MM.1S (cell line): ENCODE data around the gene SERPINB6.

Source experiments
- DNase-seq: peaks from one replicate; pipeline ENCODE4 v3.0.0-alpha.2; 2015
- H2AFZ ChIP-seq: fragments of 300-600 bp; sonication (generic); 2 replicates; pipeline ENCODE4 v1.6.0; 2016; ENCODE audit warnings: antibody characterized with exemption, low read length
- H3F3A ChIP-seq: fragments of 300-600 bp; sonication (generic); 2 replicates; pipeline ENCODE4 v1.6.1; 2016; ENCODE audit warnings: mild to moderate bottlenecking, antibody characterized with exemption, low read length, moderate library complexity, mixed read lengths; ENCODE audit not compliant: insufficient read depth
- H3K27ac ChIP-seq: fragments of 300-600 bp; sonication (generic); 2 replicates; pipeline ENCODE4 v1.5.1; 2016; ENCODE audit warnings: mild to moderate bottlenecking, low read length
- H3K27me3 ChIP-seq: fragments of 300-600 bp; sonication (generic); replicated peaks from 2 replicates; pipeline ENCODE4 v1.6.0; 2016; ENCODE audit warnings: low read length; ENCODE audit not compliant: insufficient read depth
- H3K36me3 ChIP-seq: fragments of 300-600 bp; sonication (generic); replicated peaks from 2 replicates; pipeline ENCODE4 v1.6.1; 2016; ENCODE audit warnings: mild to moderate bottlenecking, low read length, mixed read lengths; ENCODE audit not compliant: insufficient read depth
- H3K4me1 ChIP-seq: fragments of 300-600 bp; sonication (generic); 2 replicates; pipeline ENCODE4 v1.6.1; 2016; ENCODE audit warnings: low read length, mixed read lengths
- H3K4me2 ChIP-seq: fragments of 300-600 bp; sonication (generic); 2 replicates; pipeline ENCODE4 v1.6.0; 2016; ENCODE audit warnings: low read depth, low read length
- H3K4me3 ChIP-seq: fragments of 300-600 bp; sonication (generic); 2 replicates; pipeline ENCODE4 v1.5.1; 2016; ENCODE audit warnings: low read length, mixed read lengths
- H3K79me2 ChIP-seq: fragments of 300-600 bp; sonication (generic); 2 replicates; pipeline ENCODE4 v1.6.1; 2016; ENCODE audit warnings: mixed run types, low read length, mixed read lengths
- H3K9ac ChIP-seq: fragments of 300-600 bp; sonication (generic); 2 replicates; pipeline ENCODE4 v1.6.1; 2016; ENCODE audit warnings: low read length, mixed read lengths
- H3K9me2 ChIP-seq: fragments of 300-600 bp; sonication (generic); replicated peaks from 2 replicates; pipeline ENCODE4 v1.6.1; 2016; ENCODE audit warnings: mild to moderate bottlenecking, low read length, mixed read lengths; ENCODE audit not compliant: insufficient read depth
- H3K9me3 ChIP-seq: fragments of 300-600 bp; sonication (generic); replicated peaks from 2 replicates; pipeline ENCODE4 v1.6.1; 2016; ENCODE audit warnings: mild to moderate bottlenecking, low read length, mixed read lengths; ENCODE audit not compliant: insufficient read depth
- H4K20me1 ChIP-seq: fragments of 300-600 bp; sonication (generic); 2 replicates; pipeline ENCODE4 v1.6.1; 2016; ENCODE audit warnings: mild to moderate bottlenecking, low read length, moderate library complexity, mixed read lengths; ENCODE audit not compliant: insufficient read depth
- CTCF ChIP-seq: fragments of 300-600 bp; sonication (generic); IDR thresholded peaks from 2 replicates; pipeline ENCODE4 v1.5.1; 2016; ENCODE audit warnings: antibody characterized with exemption, low read length, mixed read lengths
- EZH2 ChIP-seq: fragments of 300-600 bp; sonication (generic); optimal IDR thresholded peaks from 2 replicates; pipeline ENCODE3; 2017; ENCODE audit warnings: low read depth, mild to moderate bottlenecking, antibody characterized with exemption, low read length, mixed read lengths
- EZH2phosphoT487 ChIP-seq: fragments of 300-600 bp; sonication (generic); IDR thresholded peaks from 2 replicates; pipeline ENCODE4 v1.6.1; 2018; ENCODE audit warnings: antibody characterized with exemption, low read length

The SERPINB6 gene

GRCh38 chr6:2990248-2990931 lies 19.0 kb upstream of the SERPINB6 start:
- Histone ChIP-seq H3K4me1 (peaks cover 7% of the 10 kb centered on the region), H3K4me3 (peak overlapping the region; percentile 75), H3K9me2 (no peaks in the 10 kb centered on the region), H3K9ac (peak overlapping the region; percentile 91), H3K79me2 (no peaks in the 10 kb centered on the region), H4K20me1 (no peaks in the 10 kb centered on the region; the same call in 1 of the 2 replicates), H3K4me2 (peak overlapping the region; percentile 91), H3K36me3 (no peaks in the 10 kb centered on the region), H3F3A (peaks cover 28% of the 10 kb centered on the region), H3K9me3 (no peaks in the 10 kb centered on the region), H3K27me3 (no peaks in the 10 kb centered on the region), H3K27ac (peak overlapping the region; percentile 88), H2AFZ (peak overlapping the region; percentile 60)
- TF ChIP-seq EZH2phosphoT487 (no peak), CTCF (no peak), EZH2 (no peak)
- DNase-seq: peak; percentile 20

- H3K4me1 ChIP-seq: peaks cover 7% of the 10 kb centered on the region
- H2AFZ ChIP-seq: peak overlapping the region; percentile 60
Measured at GRCh38 chr6:2989332-2990247, 18.2 kb upstream of the SERPINB6 start.

More at GRCh38 chr6:2989332-2990247, 18.2 kb upstream of the SERPINB6 start:
- H3K27me3 ChIP-seq: no peaks in the 10 kb centered on the region
- H3K27ac ChIP-seq: peak overlapping the region; percentile 88
- no peak for TF ChIP-seq CTCF
- TF ChIP-seq EZH2phosphoT487: no peak
- no peak for TF ChIP-seq EZH2
- no peaks in the 10 kb centered on the region for H3K9me2 ChIP-seq
- H3K4me3 ChIP-seq: peak overlapping the region; percentile 75
- no peaks in the 10 kb centered on the region for H3K9me3 ChIP-seq
- peak overlapping the region; percentile 91 for H3K4me2 ChIP-seq
- peaks cover 28% of the 10 kb centered on the region for H3F3A ChIP-seq
- DNase-seq: peak; percentile 93
- H3K9ac ChIP-seq: peak overlapping the region; percentile 91
- H3K79me2 ChIP-seq: no peaks in the 10 kb centered on the region
- no peaks in the 10 kb centered on the region for H4K20me1 ChIP-seq
- H3K36me3 ChIP-seq: no peaks in the 10 kb centered on the region
